Heart right ventricle (tissue), 16 donors: ENCODE measurements around the gene INTS1. TPM values are rescaled to one million over a fixed set of nuclear protein-coding genes. Genes with fewer than 3 reads are reported as not detected.

Experiments used
- ATAC-seq, 8 donors: fragments of 200-7000 bp; cut with Tn5 transposase; one replicate each; pipeline ENCODE4 v1.9.1; 2020; ENCODE audit warnings: mild to moderate bottlenecking in 8 of 8, moderate library complexity in 8 of 8, moderate number of reproducible peaks in 1 of 8
- DNase-seq, 2 donors: peaks; one replicate each; pipeline ENCODE4 v3.0.0-alpha.2; 2020
- H3K27ac ChIP-seq, 10 donors: fragments of 200-600 bp; sonication (generic) in 2 of 10; one replicate each; pipeline versions ENCODE4 v1.5.0 to v1.8.0; 2020 to 2022; ENCODE audit warnings: mild to moderate bottlenecking in 3 of 10
- H3K27me3 ChIP-seq, 7 donors: fragments of 200-600 bp; one replicate each; pipeline ENCODE4 v1.8.0; 2021 to 2022; ENCODE audit warnings: mild to moderate bottlenecking in 2 of 7
- H3K36me3 ChIP-seq, 9 donors: fragments of 200-600 bp; sonication (generic) in 1 of 9; one replicate each; pipeline versions ENCODE4 v1.5.0 to v1.8.0; 2020 to 2022; ENCODE audit warnings: mild to moderate bottlenecking in 2 of 9
- H3K4me1 ChIP-seq, 9 donors: fragments of 200-600 bp; sonication (generic) in 1 of 9; one replicate each; pipeline versions ENCODE4 v1.5.0 to v1.8.0; 2020 to 2022; ENCODE audit warnings: mild to moderate bottlenecking in 4 of 9
- H3K4me3 ChIP-seq, 10 donors: fragments of 200-600 bp; sonication (generic) in 2 of 10; one replicate each; pipeline versions ENCODE4 v1.5.0 to v1.8.0; 2020 to 2022; ENCODE audit warnings: mild to moderate bottlenecking in 7 of 10, moderate library complexity in 2 of 10
- H3K9me3 ChIP-seq, 11 donors: fragments of 200-600 bp in 10 of 11; sonication (generic) in 2 of 11; one replicate each; pipeline versions ENCODE4 v1.5.0 to v1.8.0; 2013 to 2022; ENCODE audit warnings: mild to moderate bottlenecking in 2 of 11, control low read depth in 1 of 11, moderate library complexity in 1 of 11
- WGBS, 2 donors: extraction: QIAGEN DNeasy Blood & Tissue Kit; methylation state at CpG; one replicate each; pipeline ENCODE4 v1.1.7; 2013; ENCODE audit warnings: inconsistent platforms in 1 of 2; 5-methylcytosine and 5-hydroxymethylcytosine counted together
- intact Hi-C, 10 donors: fragments of 100-400 bp; cut with DNase I; formaldehyde crosslinking; loops; one replicate each; pipeline versions ENCODE4 v1.11.1 to v1.14.2; 2022
- polyA plus RNA-seq, 2 donors: library from polyadenylated mRNA; stranded (reverse); fragments of 200-250 nt; gene quantifications; one replicate each; pipeline ENCODE4 v1.2.3, GENCODE V29; 2013
- total RNA-seq, 10 donors: library from RNA; stranded (reverse); fragmentation: NEBNext Ultra II Directional in 3 of 10; extraction: Animal tissue kit (Norgen Biotek cat#: 25700) in 3 of 10; gene quantifications; one replicate each; pipeline versions ENCODE4 v1.2.1 to v1.2.4, GENCODE V29; 2021 to 2023
- TF ChIP-seq, protein P1 (sequence below), 9 donors: fragments of 200-600 bp; sonication (generic) in 2 of 9; IDR thresholded peaks; one replicate each; pipeline versions ENCODE4 v1.5.0 to v1.8.0; 2021 to 2022; ENCODE audit warnings: antibody characterized with exemption in 9 of 9, mild to moderate bottlenecking in 5 of 9, moderate library complexity in 1 of 9
- donor health status: Arrhythmogenic right ventricular cardiomyopathy.
- donor health status: ischemic (EF 13 %, LVEDD 7.1; RV severe dilation, severe dysfunction).
- donor health status: healthy with polysubstance abuse.
- donor health status: DM: no; HTN: yes; CAD: no.
- donor health status: DM: no; HTN: no; CAD: no.
- donor health status: ischemic (EF 25% LVEDD 6.9; RV normal size, moderate dysfunction).
- donor health status: ischemic (EF 25% LVEDD 5.7; RV mildly dilated, moderate dysfunction).
- donor health status: healthy.
- donor health status: DM: yes; HTN: yes; CAD: no.
- donor health status: Ischemic cardiomyopathy.
- donor health status: ischemic (EF 35%, LVEDD 5.7; RV mildly dilated, moderate dysfunction).
- donor health status: nonischemic (EF 11% LVEDD 7.7; RV severe dilation, severe dysfunction).
- donor health status: DM: yes; HTN: yes; CAD: no.
- donor health status: PGD.
- donor health status: ischemic (EF 29% LVEDD 5.4; RV normal size, mild dysfunction).
- donor health status: nonischemic (EF 23%, LVEDD 6.1; RV moderate dilation, normal function).

INTS1 gene
- total and polyA plus RNA-seq, 12 donors = 41.5 to 59.4 (median 45.4) TPM

DNA sequence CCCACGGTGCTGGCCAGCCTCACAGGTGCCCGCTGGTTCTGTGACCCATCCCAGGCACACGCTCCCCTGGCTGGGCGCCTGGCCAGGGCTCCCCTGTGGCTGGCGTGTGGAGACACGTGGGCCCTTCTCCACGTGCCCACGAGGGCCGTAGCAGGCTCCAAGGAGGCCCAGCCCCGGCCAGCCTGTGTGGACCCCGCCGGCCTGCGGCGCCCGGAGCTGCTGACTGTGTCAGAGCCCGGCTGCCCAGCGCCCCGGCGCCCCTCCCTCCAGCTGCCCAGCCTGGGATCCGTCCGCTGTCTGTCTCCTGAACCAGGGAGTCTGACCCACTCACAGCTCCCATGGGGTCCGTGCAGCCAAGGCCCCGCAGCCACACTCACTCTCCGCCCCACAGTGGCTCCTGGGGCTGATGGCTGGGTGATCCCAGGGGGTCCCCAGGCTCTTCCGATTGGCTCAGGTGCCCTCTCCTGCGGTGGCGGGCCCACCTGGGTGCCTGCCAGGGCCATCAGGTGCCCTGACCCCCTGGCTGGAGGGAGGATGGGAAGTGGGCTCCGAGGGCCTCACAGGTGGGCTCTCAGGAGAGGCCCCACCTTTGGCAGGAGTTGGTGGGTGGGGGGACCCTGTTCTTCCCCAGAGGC is 42.2 kb upstream of the INTS1 start:
- H3K4me3 ChIP-seq = no peak overlapping the region
- no peaks in the 10 kb centered on the region for H3K9me3 ChIP-seq
- TF ChIP-seq, protein P1, sequence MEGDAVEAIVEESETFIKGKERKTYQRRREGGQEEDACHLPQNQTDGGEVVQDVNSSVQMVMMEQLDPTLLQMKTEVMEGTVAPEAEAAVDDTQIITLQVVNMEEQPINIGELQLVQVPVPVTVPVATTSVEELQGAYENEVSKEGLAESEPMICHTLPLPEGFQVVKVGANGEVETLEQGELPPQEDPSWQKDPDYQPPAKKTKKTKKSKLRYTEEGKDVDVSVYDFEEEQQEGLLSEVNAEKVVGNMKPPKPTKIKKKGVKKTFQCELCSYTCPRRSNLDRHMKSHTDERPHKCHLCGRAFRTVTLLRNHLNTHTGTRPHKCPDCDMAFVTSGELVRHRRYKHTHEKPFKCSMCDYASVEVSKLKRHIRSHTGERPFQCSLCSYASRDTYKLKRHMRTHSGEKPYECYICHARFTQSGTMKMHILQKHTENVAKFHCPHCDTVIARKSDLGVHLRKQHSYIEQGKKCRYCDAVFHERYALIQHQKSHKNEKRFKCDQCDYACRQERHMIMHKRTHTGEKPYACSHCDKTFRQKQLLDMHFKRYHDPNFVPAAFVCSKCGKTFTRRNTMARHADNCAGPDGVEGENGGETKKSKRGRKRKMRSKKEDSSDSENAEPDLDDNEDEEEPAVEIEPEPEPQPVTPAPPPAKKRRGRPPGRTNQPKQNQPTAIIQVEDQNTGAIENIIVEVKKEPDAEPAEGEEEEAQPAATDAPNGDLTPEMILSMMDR (IDR thresholded peaks at IDR 0.05) = no peak
- DNase-seq (no peak), ATAC-seq (peak in 1 of 8 donors; percentile 1)
- intact Hi-C loops = no loop called here
- no peaks in the 10 kb centered on the region for H3K27me3 ChIP-seq
- peaks cover 0 to 20% (median 8%) of the 10 kb centered on the region in 9 donors for H3K4me1 ChIP-seq
- 86 to 88% methylated on average over 28 of the region's 28 CpGs for WGBS, 2 donors
- H3K27ac ChIP-seq = no peak overlapping the region
- H3K36me3 ChIP-seq = peaks cover 0 to 36% (median 3%) of the 10 kb centered on the region in 9 donors

DNA sequence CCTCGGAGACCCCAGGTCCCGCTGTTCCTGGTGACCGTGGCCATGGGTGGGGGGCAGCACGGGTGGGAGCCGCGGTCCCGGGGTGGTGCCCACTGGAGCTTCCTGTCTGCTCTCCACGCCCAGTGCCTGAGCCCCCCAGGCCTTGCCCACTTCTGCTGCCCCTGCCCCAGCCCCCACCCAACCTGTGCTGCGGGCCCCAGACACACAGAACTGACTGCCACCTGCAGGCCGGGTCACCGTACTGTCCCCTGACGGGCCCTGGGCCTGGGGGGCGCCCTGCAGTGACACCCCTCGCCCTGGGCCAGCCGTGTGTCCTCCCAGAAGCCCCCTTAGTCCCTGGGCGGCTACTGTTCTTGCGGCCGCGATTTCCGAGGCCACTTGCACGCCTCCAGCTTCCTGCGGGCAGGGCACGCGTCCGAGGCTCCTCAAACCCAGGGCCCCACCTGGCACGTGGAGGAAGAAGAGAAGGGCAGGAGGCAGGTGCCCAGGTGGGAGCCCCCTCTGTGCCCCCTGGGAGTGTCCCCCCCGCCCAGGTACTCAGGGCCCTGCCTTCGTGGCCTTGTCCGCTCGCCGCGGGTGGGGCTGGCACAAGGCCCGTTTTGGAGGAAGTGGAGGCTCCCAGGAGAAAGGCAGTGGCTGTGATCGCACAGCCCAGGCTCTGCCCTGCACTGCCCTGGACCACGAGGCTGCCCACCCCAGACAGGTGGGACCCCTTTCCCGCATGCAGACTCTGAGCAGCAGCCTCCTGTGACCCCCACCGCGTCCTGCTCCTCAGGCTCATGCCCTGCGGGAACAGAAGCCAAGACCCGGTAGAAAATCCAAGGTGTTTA is 41.4 kb upstream of the INTS1 start:
- peaks cover 0 to 44% (median 11%) of the 10 kb centered on the region in 9 donors for H3K36me3 ChIP-seq
- peak in 3 of 8 donors; percentile 2 to 12 (median 7) for ATAC-seq
- no peak overlapping the region for H3K4me3 ChIP-seq
- TF ChIP-seq, protein P1 (IDR thresholded peaks at IDR 0.05) = peak in 3 of 9 donors; percentile 6 to 26 (median 14)
- peak overlapping the region in 3 of 10 donors; percentile 30 to 44 (median 44) for H3K27ac ChIP-seq
- intact Hi-C loops = no loop called here
- H3K27me3 ChIP-seq = no peaks in the 10 kb centered on the region
- peak in 1 of 2 donors; percentile 33 for DNase-seq
- peaks cover 0 to 28% (median 8%) of the 10 kb centered on the region in 9 donors for H3K4me1 ChIP-seq
- no peaks in the 10 kb centered on the region for H3K9me3 ChIP-seq
- WGBS, 2 donors = 63 to 68% methylated on average over 40 of the region's 40 CpGs

DNA sequence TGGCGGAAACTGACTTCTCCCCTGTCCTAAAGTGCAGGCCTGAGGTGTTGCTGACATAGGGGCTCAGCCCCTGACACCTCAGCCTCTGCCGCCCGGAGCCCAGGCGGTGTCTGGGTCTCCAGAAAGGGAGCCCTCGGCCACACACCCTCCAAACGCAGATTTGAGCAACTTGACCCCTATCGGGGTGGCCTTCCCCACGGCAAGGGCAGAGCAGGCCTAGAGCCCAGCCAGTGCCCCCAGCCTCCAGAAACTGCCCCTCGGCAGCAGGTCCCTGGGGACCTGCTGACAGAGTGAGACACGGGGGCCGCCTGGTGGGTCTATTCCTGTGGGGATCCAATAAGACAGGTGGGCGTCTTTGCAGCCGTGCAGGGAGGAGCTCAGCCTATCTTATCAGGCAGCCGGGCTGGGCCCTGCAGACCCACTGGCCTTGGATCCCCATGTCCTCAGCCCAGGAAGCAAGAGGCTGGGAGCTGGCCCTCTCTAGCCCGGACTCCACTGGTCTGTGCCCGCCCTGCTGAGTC is 40.8 kb upstream of the INTS1 start:
- Histone ChIP-seq H3K9me3 (no peaks in the 10 kb centered on the region), H3K27ac (peak overlapping the region in 2 of 10 donors; percentile 44), H3K27me3 (no peaks in the 10 kb centered on the region), H3K36me3 (peaks cover 0 to 50% (median 17%) of the 10 kb centered on the region in 9 donors), H3K4me1 (peaks cover 0 to 32% (median 8%) of the 10 kb centered on the region in 9 donors), H3K4me3 (no peak overlapping the region)
- TF ChIP-seq, protein P1 (IDR thresholded peaks at IDR 0.05) = no peak
- intact Hi-C loops = no loop called here
- ATAC-seq (no peak), DNase-seq (peak in 1 of 2 donors; percentile 10)
- WGBS, 2 donors = 74 to 78% methylated on average over 16 of the region's 16 CpGs

DNA sequence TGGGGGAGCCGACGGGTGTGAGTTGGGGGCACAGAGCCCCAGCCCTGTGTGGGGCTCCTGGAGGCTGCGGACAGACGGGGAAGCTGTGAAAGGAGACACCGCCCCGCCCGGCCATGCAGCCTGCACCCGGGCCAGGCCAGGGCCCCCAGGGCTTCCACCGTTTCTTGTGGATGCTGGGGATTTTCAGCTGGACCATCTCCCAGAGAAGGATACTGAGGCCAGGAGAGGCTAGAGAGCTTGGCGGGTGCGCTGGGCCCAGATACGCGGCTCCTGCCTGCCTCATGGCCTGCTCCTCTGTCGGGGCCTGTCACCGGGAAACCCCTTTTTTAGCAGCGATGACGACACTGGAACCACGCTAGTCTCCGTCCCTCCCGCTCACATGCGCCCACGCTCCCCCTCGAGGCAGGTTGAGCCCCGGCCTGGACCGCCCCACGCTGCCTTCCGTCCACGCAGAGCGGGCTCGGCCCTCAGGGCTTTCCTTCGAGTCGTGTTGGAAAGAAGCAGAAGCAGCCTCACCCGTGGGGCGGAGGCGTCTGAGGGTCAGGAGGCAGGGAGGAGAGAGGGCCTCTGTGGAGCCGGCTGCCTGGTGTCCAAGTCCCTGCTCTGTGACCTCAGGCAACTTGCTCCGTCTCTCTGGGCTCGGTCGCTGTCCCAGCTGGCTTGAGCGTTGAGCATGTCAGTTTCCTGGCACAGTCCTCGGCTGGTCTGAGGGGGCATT is 40.1 kb upstream of the INTS1 start:
- TF ChIP-seq, protein P1 (IDR thresholded peaks at IDR 0.05) = no peak
- Histone ChIP-seq H3K27ac (peak overlapping the region in 3 of 10 donors; percentile 19 to 44 (median 44)), H3K27me3 (no peaks in the 10 kb centered on the region), H3K36me3 (peaks cover 0 to 57% (median 23%) of the 10 kb centered on the region in 9 donors), H3K9me3 (no peaks in the 10 kb centered on the region), H3K4me1 (peaks cover 0 to 36% (median 11%) of the 10 kb centered on the region in 9 donors), H3K4me3 (no peak overlapping the region)
- intact Hi-C loops = no loop called here
- 79 to 81% methylated on average over 41 of the region's 41 CpGs for WGBS, 2 donors
- ATAC-seq = peak in 4 of 8 donors; percentile 1 to 11 (median 2)
- DNase-seq = peak in 1 of 2 donors; percentile 26
